Mucosa of descending colon (tissue), 3 donors: ENCODE results near the gene CTBP2. TPM values are rescaled to one million over a fixed set of nuclear protein-coding genes. Genes with fewer than 3 reads are reported as not detected.
A peak's percentile ranks its signal among the peaks of the same experiment; 100 is the strongest.

Experiments used
- ATAC-seq: fragments of 200-7000 bp; cut with Tn5 transposase; one replicate; pipeline ENCODE4 v1.9.1; 2020; ENCODE audit warnings: mild to moderate bottlenecking, moderate library complexity
- DNase-seq, 3 donors: peaks; one replicate each; pipeline ENCODE4 v3.0.0-alpha.2; 2020
- H3K36me3 ChIP-seq: fragments of 200-600 bp; one replicate; pipeline ENCODE4 v1.8.0; 2021; ENCODE audit warnings: low read depth, mild to moderate bottlenecking
- H3K4me1 ChIP-seq: fragments of 200-600 bp; one replicate; pipeline ENCODE4 v1.8.0; 2021; ENCODE audit warnings: low read depth, mild to moderate bottlenecking
- H3K4me3 ChIP-seq: fragments of 200-600 bp; one replicate; pipeline ENCODE4 v1.8.0; 2021; ENCODE audit warnings: mild to moderate bottlenecking
- H3K9me3 ChIP-seq: fragments of 200-600 bp; one replicate; pipeline ENCODE4 v1.8.0; 2021; ENCODE audit warnings: mild to moderate bottlenecking
- CTCF ChIP-seq: fragments of 200-600 bp; IDR thresholded peaks from one replicate; pipeline ENCODE4 v1.8.0; 2022; ENCODE audit warnings: antibody characterized with exemption, mild to moderate bottlenecking
- intact Hi-C, 2 donors: fragments of 100-400 bp; cut with DNase I in 1 of 2; cut with micrococcal nuclease in 1 of 2; formaldehyde crosslinking; loops; one replicate each; pipeline versions ENCODE4 v1.11.0 to v1.11.1; 2022; cut with DNase I, micrococcal nuclease
- total RNA-seq, 3 donors: library from RNA; stranded (reverse); fragmentation: NEBNext Ultra II Directional in 2 of 3; extraction: Animal tissue kit (Norgen Biotek cat#: 25700) in 2 of 3; gene quantifications; one replicate each; pipeline versions ENCODE4 v1.2.1 to v1.2.4, GENCODE V29; 2021 to 2023
- donor health status: DM: no; HTN: no; CAD: no; lungs with moderate emphysema.
- donor health status: DM: no; HTN: no; CAD: no.
- donor health status: DM: no; HTN: yes; CAD: no.

CTBP2 gene
- total RNA-seq, 3 donors from 2014 or later: 109 to 137 (median 121) TPM

GRCh38 chr10:125158601-125159485 is 1.5 kb downstream of the CTBP2 start:
- Histone ChIP-seq H3K4me3 (peak overlapping the region; percentile 59), H3K4me1 (peaks cover 27% of the 10 kb centered on the region), H3K9me3 (no peaks in the 10 kb centered on the region), H3K36me3 (no peaks in the 10 kb centered on the region)
- peak; percentile 68 to 82 (median 69) for DNase-seq
- intact Hi-C loops: no loop called here
- ATAC-seq: peak; percentile 44
- no peak for TF ChIP-seq CTCF

- H3K4me1 ChIP-seq: peaks cover 33% of the 10 kb centered on the region
- H3K36me3 ChIP-seq: no peaks in the 10 kb centered on the region
- ATAC-seq: no peak
- peak overlapping the region; percentile 44 for H3K4me3 ChIP-seq
- TF ChIP-seq CTCF: no peak
- no peaks in the 10 kb centered on the region for H3K9me3 ChIP-seq
- no peak for DNase-seq
- intact Hi-C loops: no loop called here
Measured at GRCh38 chr10:125158275-125158600, 2.1 kb downstream of the CTBP2 start.

- DNase-seq (no peak), ATAC-seq (no peak)
- TF ChIP-seq CTCF: no peak
- intact Hi-C loops: no loop called here
- Histone ChIP-seq H3K9me3 (no peaks in the 10 kb centered on the region), H3K36me3 (no peaks in the 10 kb centered on the region), H3K4me3 (no peak overlapping the region), H3K4me1 (peaks cover 38% of the 10 kb centered on the region)
Measured at GRCh38 chr10:125157505-125157904, 2.9 kb downstream of the CTBP2 start.

GRCh38 chr10:125156739-125157480 is 3.5 kb downstream of the CTBP2 start:
- intact Hi-C loops: no loop called here
- peak in 1 of 3 donors; percentile 62 for DNase-seq
- peaks cover 38% of the 10 kb centered on the region for H3K4me1 ChIP-seq
- no peak overlapping the region for H3K4me3 ChIP-seq
- no peaks in the 10 kb centered on the region for H3K36me3 ChIP-seq
- no peaks in the 10 kb centered on the region for H3K9me3 ChIP-seq
- TF ChIP-seq CTCF: no peak
- peak; percentile 25 for ATAC-seq

- intact Hi-C loops: no loop called here
- Histone ChIP-seq H3K9me3 (no peaks in the 10 kb centered on the region), H3K36me3 (no peaks in the 10 kb centered on the region), H3K4me1 (peaks cover 41% of the 10 kb centered on the region), H3K4me3 (no peak overlapping the region)
- TF ChIP-seq CTCF: no peak
- ATAC-seq (no peak), DNase-seq (no peak)
Measured at GRCh38 chr10:125156196-125156595, 4.2 kb downstream of the CTBP2 start.
